ENCODE data around the gene SIRT3. TPM values are rescaled to one million over a fixed set of nuclear protein-coding genes. Genes with fewer than 3 reads are reported as not detected.

Gene SIRT3
- total and polyA plus RNA-seq, 2 donors (not counting 1 experiment from before 2014, with no cell fraction given), result 8.8 to 11.0 TPM

DNA sequence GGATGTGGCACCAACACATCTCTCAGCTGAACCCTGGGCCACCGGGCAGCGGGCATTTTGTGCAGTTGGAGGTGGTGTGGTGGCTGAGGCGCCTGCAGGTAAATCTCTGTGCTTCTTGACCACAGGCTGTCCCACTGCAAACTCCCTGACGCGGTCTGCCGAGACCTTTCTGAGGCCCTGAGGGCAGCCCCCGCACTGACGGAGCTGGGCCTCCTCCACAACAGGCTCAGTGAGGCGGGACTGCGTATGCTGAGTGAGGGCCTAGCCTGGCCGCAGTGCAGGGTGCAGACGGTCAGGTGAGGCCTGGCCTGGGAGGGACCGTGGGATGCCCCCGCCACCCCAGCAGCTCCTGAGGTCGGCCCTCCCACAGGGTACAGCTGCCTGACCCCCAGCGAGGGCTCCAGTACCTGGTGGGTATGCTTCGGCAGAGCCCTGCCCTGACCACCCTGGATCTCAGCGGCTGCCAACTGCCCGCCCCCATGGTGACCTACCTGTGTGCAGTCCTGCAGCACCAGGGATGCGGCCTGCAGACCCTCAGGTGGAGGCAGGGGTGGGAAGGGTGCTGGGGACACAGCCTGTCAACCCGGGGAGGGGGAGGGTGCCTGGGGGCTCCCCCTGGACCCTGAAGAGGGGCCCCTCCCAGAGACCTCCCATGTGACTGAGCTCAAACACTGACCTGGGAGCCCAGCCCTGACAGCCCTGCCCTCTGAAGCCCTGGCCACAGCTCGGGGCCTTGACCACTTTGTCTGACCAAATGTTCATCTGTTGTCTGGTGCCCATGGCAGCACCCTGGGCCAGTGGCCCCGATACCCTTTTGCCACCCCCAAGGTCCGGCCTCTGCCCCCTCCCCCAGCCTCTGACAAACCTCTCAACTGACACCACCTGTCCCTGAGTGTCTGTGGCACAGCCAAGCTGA, 48.2 kb upstream of the SIRT3 start:
- DNase-seq (ENCODE audit: low read depth in 2 of 2), result no peak

GRCh38 chr11:283405-284104, 47.4 kb upstream of the SIRT3 start:
- Histone ChIP-seq H3K9me3 (ENCODE audit: control insufficient read depth, insufficient read depth, low read depth, low read length) (no peaks in the 10 kb centered on the region), H3K4me3 (replicated peaks in 1 of 4; ENCODE audit: control extremely low read depth in 1 of 4, insufficient read depth in 1 of 4, low read depth in 3 of 4, low read length in 4 of 4) (no peak overlapping the region), H3K27ac (ENCODE audit: insufficient read depth, low read length) (no peak overlapping the region), H4K20me1 (ENCODE audit: control insufficient read depth, extremely low read depth, insufficient read depth, low read length) (no peaks in the 10 kb centered on the region), H3K27me3 (ENCODE audit: control insufficient read depth, insufficient read depth, low read length) (peaks cover 48% of the 10 kb centered on the region), H3K79me2 (ENCODE audit: control insufficient read depth, insufficient read depth, low read length) (no peaks in the 10 kb centered on the region), H3K36me3 (ENCODE audit: control insufficient read depth, insufficient read depth, low read length) (no peaks in the 10 kb centered on the region), H3K9ac (ENCODE audit: insufficient read depth, low read length) (no peak overlapping the region), H3K4me1 (ENCODE audit: control insufficient read depth, extremely low read depth, insufficient read depth, low read length) (no peaks in the 10 kb centered on the region), H2AFZ (ENCODE audit: low read length) (no peak overlapping the region), H3K4me2 (ENCODE audit: extremely low read depth, insufficient read depth, low read length) (no peak overlapping the region)
- TF ChIP-seq CTCF (conservative IDR thresholded peaks at IDR 0.05 in 1 of 2, IDR thresholded peaks at IDR 0.05 in 1 of 2; ENCODE audit: low read depth in 1 of 2, low read length in 2 of 2) (no peak), EZH2 (IDR thresholded peaks at IDR 0.05; ENCODE audit: low read length, missing control alignments) (no peak)
- no peak for DNase-seq (ENCODE audit: low read depth in 2 of 2)

More for the DNA sequence above, 48.2 kb upstream of the SIRT3 start:
- H3K4me2 ChIP-seq (ENCODE audit: extremely low read depth, insufficient read depth, low read length), result no peak overlapping the region
- H4K20me1 ChIP-seq (ENCODE audit: control insufficient read depth, extremely low read depth, insufficient read depth, low read length), result no peaks in the 10 kb centered on the region
- H3K9me3 ChIP-seq (ENCODE audit: control insufficient read depth, insufficient read depth, low read depth, low read length), result no peaks in the 10 kb centered on the region
- no peaks in the 10 kb centered on the region for H3K79me2 ChIP-seq (ENCODE audit: control insufficient read depth, insufficient read depth, low read length)
- H3K9ac ChIP-seq (ENCODE audit: insufficient read depth, low read length), result no peak overlapping the region
- H3K27ac ChIP-seq (ENCODE audit: insufficient read depth, low read length), result no peak overlapping the region
- no peak overlapping the region for H2AFZ ChIP-seq (ENCODE audit: low read length)
- TF ChIP-seq CTCF (conservative IDR thresholded peaks at IDR 0.05 in 1 of 2, IDR thresholded peaks at IDR 0.05 in 1 of 2; ENCODE audit: low read depth in 1 of 2, low read length in 2 of 2) (no peak), EZH2 (IDR thresholded peaks at IDR 0.05; ENCODE audit: low read length, missing control alignments) (no peak)
- no peaks in the 10 kb centered on the region for H3K36me3 ChIP-seq (ENCODE audit: control insufficient read depth, insufficient read depth, low read length)
- no peaks in the 10 kb centered on the region for H3K4me1 ChIP-seq (ENCODE audit: control insufficient read depth, extremely low read depth, insufficient read depth, low read length)
- H3K27me3 ChIP-seq (ENCODE audit: control insufficient read depth, insufficient read depth, low read length), result peaks cover 40% of the 10 kb centered on the region
- H3K4me3 ChIP-seq (replicated peaks in 1 of 4; ENCODE audit: control extremely low read depth in 1 of 4, insufficient read depth in 1 of 4, low read depth in 3 of 4, low read length in 4 of 4), result no peak overlapping the region

DNA sequence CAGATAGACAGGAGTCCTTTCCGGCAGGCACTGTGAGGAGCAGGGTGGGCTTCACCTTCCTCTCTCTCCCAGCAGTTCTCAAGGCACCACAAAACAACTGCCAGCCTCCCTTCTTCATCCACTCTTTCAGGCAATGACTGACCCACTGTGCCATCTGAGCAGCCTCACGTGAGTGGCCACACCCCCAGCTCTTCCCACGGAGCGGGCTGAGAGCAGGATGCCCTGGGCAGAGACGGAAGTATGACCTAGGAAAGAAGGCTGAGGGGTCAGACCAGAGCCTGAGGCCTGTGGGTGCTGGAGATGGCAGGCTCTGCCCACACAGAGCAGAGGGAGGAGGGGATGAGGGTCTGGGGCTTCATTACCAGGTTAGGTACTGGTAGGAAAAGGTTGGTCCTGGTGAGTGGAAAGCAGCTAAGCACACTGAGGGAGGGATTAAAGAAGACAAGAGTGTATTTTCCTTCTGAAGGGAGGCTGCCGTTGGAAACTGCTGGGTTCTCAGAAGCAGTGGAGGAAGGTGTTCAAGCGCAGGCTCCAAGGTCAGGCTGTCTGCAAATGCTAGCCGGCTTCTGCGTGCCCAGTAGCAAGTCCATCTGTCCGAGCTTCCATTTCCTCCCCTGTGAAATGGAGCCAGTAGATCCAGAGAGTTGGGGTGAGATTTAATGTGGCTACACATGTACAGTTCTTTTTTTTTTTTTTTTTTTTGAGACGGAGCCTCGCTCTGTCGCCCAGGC, 46.7 kb upstream of the SIRT3 start:
- Histone ChIP-seq H4K20me1 (ENCODE audit: control insufficient read depth, extremely low read depth, insufficient read depth, low read length) (no peaks in the 10 kb centered on the region), H3K4me1 (ENCODE audit: control insufficient read depth, extremely low read depth, insufficient read depth, low read length) (no peaks in the 10 kb centered on the region), H2AFZ (ENCODE audit: low read length) (no peak overlapping the region), H3K36me3 (ENCODE audit: control insufficient read depth, insufficient read depth, low read length) (no peaks in the 10 kb centered on the region), H3K79me2 (ENCODE audit: control insufficient read depth, insufficient read depth, low read length) (no peaks in the 10 kb centered on the region), H3K27me3 (ENCODE audit: control insufficient read depth, insufficient read depth, low read length) (peaks cover 53% of the 10 kb centered on the region), H3K4me2 (ENCODE audit: extremely low read depth, insufficient read depth, low read length) (no peak overlapping the region), H3K27ac (ENCODE audit: insufficient read depth, low read length) (no peak overlapping the region), H3K9ac (ENCODE audit: insufficient read depth, low read length) (no peak overlapping the region), H3K9me3 (ENCODE audit: control insufficient read depth, insufficient read depth, low read depth, low read length) (no peaks in the 10 kb centered on the region), H3K4me3 (replicated peaks in 1 of 4; ENCODE audit: control extremely low read depth in 1 of 4, insufficient read depth in 1 of 4, low read depth in 3 of 4, low read length in 4 of 4) (no peak overlapping the region)
- no peak for DNase-seq (ENCODE audit: low read depth in 2 of 2)
- TF ChIP-seq EZH2 (IDR thresholded peaks at IDR 0.05; ENCODE audit: low read length, missing control alignments) (no peak), CTCF (conservative IDR thresholded peaks at IDR 0.05 in 1 of 2, IDR thresholded peaks at IDR 0.05 in 1 of 2; ENCODE audit: low read depth in 1 of 2, low read length in 2 of 2) (no peak)
